ENCODE measurements around the gene ATG101.

DNA sequence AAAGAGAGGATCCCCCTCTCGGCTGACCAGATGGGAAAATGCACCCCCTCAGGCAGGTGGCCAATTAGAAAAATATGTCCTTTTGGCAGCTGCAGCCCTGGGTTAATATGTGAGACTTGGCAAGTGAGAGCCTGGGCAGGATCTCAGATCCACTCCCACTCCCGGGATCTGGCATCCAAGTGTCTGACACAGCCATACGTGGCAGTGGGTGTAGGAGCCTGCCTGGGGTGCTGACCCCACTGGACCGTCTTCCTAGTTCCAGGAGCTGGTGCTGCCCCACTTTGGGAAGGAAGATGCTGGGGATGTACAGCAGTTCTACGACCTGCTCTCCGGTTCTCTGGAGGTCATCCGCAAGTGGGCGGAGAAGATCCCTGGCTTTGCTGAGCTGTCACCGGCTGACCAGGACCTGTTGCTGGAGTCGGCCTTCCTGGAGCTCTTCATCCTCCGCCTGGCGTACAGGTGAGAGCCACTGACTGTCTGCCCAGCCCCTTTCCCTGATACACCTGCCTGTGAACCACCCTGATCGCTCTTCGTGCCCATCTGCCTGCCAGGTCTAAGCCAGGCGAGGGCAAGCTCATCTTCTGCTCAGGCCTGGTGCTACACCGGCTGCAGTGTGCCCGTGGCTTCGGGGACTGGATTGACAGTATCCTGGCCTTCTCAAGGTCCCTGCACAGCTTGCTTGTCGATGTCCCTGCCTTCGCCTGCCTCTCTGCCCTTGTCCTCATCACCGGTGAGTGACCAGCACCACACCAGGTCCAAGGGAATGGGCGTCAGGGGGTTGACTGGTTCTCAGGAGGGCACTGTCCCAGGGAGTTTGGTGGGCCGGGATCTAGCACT, 12.8 kb upstream of the ATG101 start:
- TF ChIP-seq, protein P1, sequence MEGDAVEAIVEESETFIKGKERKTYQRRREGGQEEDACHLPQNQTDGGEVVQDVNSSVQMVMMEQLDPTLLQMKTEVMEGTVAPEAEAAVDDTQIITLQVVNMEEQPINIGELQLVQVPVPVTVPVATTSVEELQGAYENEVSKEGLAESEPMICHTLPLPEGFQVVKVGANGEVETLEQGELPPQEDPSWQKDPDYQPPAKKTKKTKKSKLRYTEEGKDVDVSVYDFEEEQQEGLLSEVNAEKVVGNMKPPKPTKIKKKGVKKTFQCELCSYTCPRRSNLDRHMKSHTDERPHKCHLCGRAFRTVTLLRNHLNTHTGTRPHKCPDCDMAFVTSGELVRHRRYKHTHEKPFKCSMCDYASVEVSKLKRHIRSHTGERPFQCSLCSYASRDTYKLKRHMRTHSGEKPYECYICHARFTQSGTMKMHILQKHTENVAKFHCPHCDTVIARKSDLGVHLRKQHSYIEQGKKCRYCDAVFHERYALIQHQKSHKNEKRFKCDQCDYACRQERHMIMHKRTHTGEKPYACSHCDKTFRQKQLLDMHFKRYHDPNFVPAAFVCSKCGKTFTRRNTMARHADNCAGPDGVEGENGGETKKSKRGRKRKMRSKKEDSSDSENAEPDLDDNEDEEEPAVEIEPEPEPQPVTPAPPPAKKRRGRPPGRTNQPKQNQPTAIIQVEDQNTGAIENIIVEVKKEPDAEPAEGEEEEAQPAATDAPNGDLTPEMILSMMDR (IDR thresholded peaks at IDR 0.05; ENCODE audit: low read length), result no peak
- TF ChIP-seq EZH2 (IDR thresholded peaks at IDR 0.05; ENCODE audit: borderline replicate concordance, low read length), result no peak

Data from OCI-LY1 (cell line).